Mesothelial cell of epicardium (in vitro differentiated cells): ENCODE measurements around the gene FYN. TPM values are rescaled to one million over a fixed set of nuclear protein-coding genes. Genes with fewer than 3 reads are reported as not detected.

Experiments
- DNase-seq, 2 experiments: peaks; one replicate each; pipeline ENCODE4 v3.0.0; 2021; ENCODE audit warnings: low spot score in 2 of 2; ENCODE audit not compliant: unreplicated experiment in 2 of 2
- H3K27ac Mint-ChIP-seq: 2 replicates; pipeline ENCODE4 v1.8.0; 2021; ENCODE audit warnings: mixed read lengths
- H3K27me3 Mint-ChIP-seq: 2 replicates; pipeline ENCODE4 v1.8.0; 2021; ENCODE audit warnings: low read depth, mixed read lengths
- H3K36me3 Mint-ChIP-seq: 2 replicates; pipeline ENCODE4 v1.8.0; 2021; ENCODE audit warnings: mixed read lengths
- H3K4me1 Mint-ChIP-seq: 2 replicates; pipeline ENCODE4 v1.8.0; 2021; ENCODE audit warnings: mixed read lengths
- H3K4me3 Mint-ChIP-seq: 2 replicates; pipeline ENCODE4 v1.8.0; 2021; ENCODE audit warnings: mild to moderate bottlenecking, moderate library complexity, mixed read lengths
- H3K9me3 Mint-ChIP-seq: 2 replicates; pipeline ENCODE4 v1.8.0; 2021; ENCODE audit warnings: mixed read lengths
- CTCF ChIP-seq: fragments of 200-600 bp; sonication (generic); IDR thresholded peaks from one replicate; pipeline ENCODE4 v1.5.0; 2021; ENCODE audit warnings: antibody characterized with exemption; ENCODE audit not compliant: unreplicated experiment
- total RNA-seq: library from RNA; stranded (reverse); gene quantifications from 3 replicates; pipeline ENCODE4 v1.2.1, GENCODE V29; 2021

FYN gene
- total RNA-seq, 1 donor from 2014 or later = 115 TPM

- Mint-ChIP-seq H3K4me3 (no peak overlapping the region), H3K9me3 (no peaks in the 10 kb centered on the region), H3K27ac (no peak overlapping the region), H3K27me3 (no peaks in the 10 kb centered on the region), H3K4me1 (peaks cover 3% of the 10 kb centered on the region), H3K36me3 (peaks cover 16% of the 10 kb centered on the region)
- TF ChIP-seq CTCF = no peak
- DNase-seq = no peak
These were observed 131.9 kb downstream of the FYN start for GRCh38 chr6:111741177-111741952.

GRCh38 chr6:111740506-111740905, 132.7 kb downstream of the FYN start:
- no peak for DNase-seq
- Mint-ChIP-seq H3K4me1 (peaks cover 3% of the 10 kb centered on the region), H3K27ac (no peak overlapping the region), H3K9me3 (no peaks in the 10 kb centered on the region), H3K36me3 (peaks cover 16% of the 10 kb centered on the region), H3K27me3 (no peaks in the 10 kb centered on the region), H3K4me3 (no peak overlapping the region)
- TF ChIP-seq CTCF = no peak

- no peak for TF ChIP-seq CTCF
- H3K9me3 Mint-ChIP-seq = no peaks in the 10 kb centered on the region
- peaks cover 21% of the 10 kb centered on the region for H3K36me3 Mint-ChIP-seq
- DNase-seq = no peak
- no peak overlapping the region for H3K4me3 Mint-ChIP-seq
- H3K4me1 Mint-ChIP-seq = peaks cover 2% of the 10 kb centered on the region
- H3K27ac Mint-ChIP-seq = no peak overlapping the region
- no peaks in the 10 kb centered on the region for H3K27me3 Mint-ChIP-seq
These were observed 134.0 kb downstream of the FYN start for GRCh38 chr6:111739257-111739696.

GRCh38 chr6:111738631-111739030, 134.6 kb downstream of the FYN start:
- no peak overlapping the region for H3K4me3 Mint-ChIP-seq
- no peak for TF ChIP-seq CTCF
- no peak overlapping the region for H3K27ac Mint-ChIP-seq
- H3K4me1 Mint-ChIP-seq = no peaks in the 10 kb centered on the region
- H3K27me3 Mint-ChIP-seq = no peaks in the 10 kb centered on the region
- no peak for DNase-seq
- no peaks in the 10 kb centered on the region for H3K9me3 Mint-ChIP-seq
- H3K36me3 Mint-ChIP-seq = peaks cover 25% of the 10 kb centered on the region

GRCh38 chr6:111738156-111738555, 135.1 kb downstream of the FYN start:
- no peak for DNase-seq
- Mint-ChIP-seq H3K27me3 (no peaks in the 10 kb centered on the region), H3K27ac (no peak overlapping the region), H3K4me3 (no peak overlapping the region), H3K4me1 (no peaks in the 10 kb centered on the region), H3K36me3 (peaks cover 28% of the 10 kb centered on the region), H3K9me3 (peaks cover 2% of the 10 kb centered on the region)
- TF ChIP-seq CTCF = no peak
